Right lobe of liver (tissue), 4 donors: ENCODE measurements around the gene NXNL1.

Source experiments
- CTCF ChIP-seq, 4 donors: fragments of 200-600 bp in 3 of 4; fragments of 450-650 bp in 1 of 4; IDR thresholded peaks; one replicate each; pipeline versions ENCODE4 v1.5.1 to v1.8.0; 2016 to 2022; ENCODE audit warnings: antibody characterized with exemption in 4 of 4, mild to moderate bottlenecking in 2 of 4
- POLR2A ChIP-seq: fragments of 450-650 bp; IDR thresholded peaks from one replicate; pipeline ENCODE4 v1.6.1; 2017; ENCODE audit warnings: antibody characterized with exemption, mild to moderate bottlenecking
- donor health status: DM: no; HTN: no; CAD: no.
- donor health status: DM: no; HTN: no; CAD: no.
- donor health status: DM: no; HTN: yes; CAD: no.

GRCh38 chr19:17445526-17446165 is 15.1 kb downstream of the NXNL1 start:
- no peak for TF ChIP-seq CTCF (IDR thresholded peaks at IDR 0.05)
- no peak for TF ChIP-seq POLR2A
